Liver (tissue), 9 donors: ENCODE results near the gene KIAA0930. TPM values are rescaled to one million over a fixed set of nuclear protein-coding genes. Genes with fewer than 3 reads are reported as not detected.
A peak's percentile ranks its signal among the peaks of the same experiment; 100 is the strongest.

Source experiments
- DNase-seq: peaks from one replicate; pipeline ENCODE4 v3.0.0-alpha.2; 2017; ENCODE audit warnings: low spot score
- H3K27ac ChIP-seq, 2 donors: one replicate each; pipeline ENCODE4 v1.7.0; 2013; ENCODE audit warnings: inconsistent platforms in 2 of 2, low read length in 2 of 2, control low read depth in 1 of 2, low read depth in 1 of 2, mild to moderate bottlenecking in 1 of 2
- H3K27me3 ChIP-seq, 4 donors: one replicate each; pipeline versions ENCODE4 v1.6.1 to v1.7.0; 2013; ENCODE audit warnings: low read length in 3 of 4, inconsistent platforms in 1 of 4, mild to moderate bottlenecking in 1 of 4, moderate library complexity in 1 of 4; ENCODE audit not compliant: control insufficient read depth in 4 of 4, insufficient read depth in 4 of 4
- H3K36me3 ChIP-seq, 4 donors: one replicate each; pipeline versions ENCODE4 v1.6.1 to v1.7.0; 2013; ENCODE audit warnings: low read length in 3 of 4, mild to moderate bottlenecking in 3 of 4, low read depth in 1 of 4, moderate library complexity in 1 of 4; ENCODE audit not compliant: control insufficient read depth in 4 of 4, insufficient read depth in 3 of 4
- H3K4me1 ChIP-seq, 4 donors: one replicate each; pipeline versions ENCODE4 v1.6.1 to v1.7.0; 2013; ENCODE audit warnings: low read length in 3 of 4, mild to moderate bottlenecking in 3 of 4, moderate library complexity in 1 of 4; ENCODE audit not compliant: control insufficient read depth in 4 of 4, insufficient read depth in 4 of 4
- H3K4me3 ChIP-seq, 3 donors: one replicate each; pipeline versions ENCODE4 v1.6.1 to v1.7.0; 2013; ENCODE audit warnings: low read length in 3 of 3, control low read depth in 1 of 3, low read depth in 1 of 3, mild to moderate bottlenecking in 1 of 3
- H3K9ac ChIP-seq, 2 donors: one replicate each; pipeline ENCODE4 v1.7.0; 2013; ENCODE audit warnings: low read length in 2 of 2, mild to moderate bottlenecking in 2 of 2, moderate library complexity in 2 of 2, control low read depth in 1 of 2, low read depth in 1 of 2
- H3K9me3 ChIP-seq, 4 donors: one replicate each; pipeline versions ENCODE4 v1.6.1 to v1.7.0; 2013; ENCODE audit warnings: low read length in 3 of 4; ENCODE audit not compliant: control insufficient read depth in 4 of 4
- EGR1 ChIP-seq, 2 donors: IDR thresholded peaks; 2 replicates each; pipeline ENCODE4 v1.6.1; 2016 to 2018; ENCODE audit warnings: antibody characterized with exemption in 2 of 2, low read depth in 2 of 2
- FOXA1 ChIP-seq: IDR thresholded peaks from 2 replicates; pipeline ENCODE4 v1.6.1; 2016; ENCODE audit warnings: antibody characterized with exemption
- FOXA2 ChIP-seq: IDR thresholded peaks from 2 replicates; pipeline ENCODE4 v1.6.1; 2016; ENCODE audit warnings: antibody characterized with exemption
- GABPA ChIP-seq, 2 donors: IDR thresholded peaks in 1 of 2; conservative IDR thresholded peaks in 1 of 2; 2 replicates each; pipeline ENCODE4 v1.6.1; 2016; ENCODE audit warnings: antibody characterized with exemption in 2 of 2, mild to moderate bottlenecking in 1 of 2, moderate library complexity in 1 of 2
- HNF4A ChIP-seq, 2 donors: conservative IDR thresholded peaks; 2 replicates each; pipeline ENCODE4 v1.6.1; 2016; ENCODE audit warnings: antibody characterized with exemption in 2 of 2, mild to moderate bottlenecking in 2 of 2
- HNF4G ChIP-seq: IDR thresholded peaks from 2 replicates; pipeline ENCODE4 v1.6.1; 2016; ENCODE audit warnings: antibody characterized with exemption
- JUND ChIP-seq, 2 donors: IDR thresholded peaks; 2 replicates each; pipeline ENCODE4 v1.6.1; 2016; ENCODE audit warnings: antibody characterized with exemption in 2 of 2
- NR2F2 ChIP-seq: IDR thresholded peaks from 2 replicates; pipeline ENCODE4 v1.6.1; 2016; ENCODE audit warnings: antibody characterized with exemption
- RAD21 ChIP-seq, 2 donors: IDR thresholded peaks; 2 replicates each; pipeline ENCODE4 v1.6.1; 2016; ENCODE audit warnings: antibody characterized with exemption in 2 of 2, mild to moderate bottlenecking in 2 of 2
- RXRA ChIP-seq, 2 donors: IDR thresholded peaks; 2 replicates each; pipeline ENCODE4 v1.6.1; 2017 to 2018; ENCODE audit warnings: antibody characterized with exemption in 2 of 2, mild to moderate bottlenecking in 1 of 2
- SP1 ChIP-seq: IDR thresholded peaks from 2 replicates; pipeline ENCODE4 v1.6.1; 2018; ENCODE audit warnings: antibody characterized with exemption, mild to moderate bottlenecking
- TAF1 ChIP-seq: conservative IDR thresholded peaks from 2 replicates; pipeline ENCODE4 v1.6.1; 2016; ENCODE audit warnings: antibody characterized with exemption, mild to moderate bottlenecking
- YY1 ChIP-seq: IDR thresholded peaks from 2 replicates; pipeline ENCODE4 v1.6.1; 2016; ENCODE audit warnings: antibody characterized with exemption, mild to moderate bottlenecking
- WGBS: extraction: QIAGEN DNeasy Blood & Tissue Kit; methylation state at CpG from one replicate; pipeline ENCODE4 v1.1.7; 2013; 5-methylcytosine and 5-hydroxymethylcytosine counted together
- polyA plus RNA-seq, 2 donors: library from polyadenylated mRNA; stranded (reverse) in 1 of 2; unstranded in 1 of 2; fragments of 200-250 nt in 1 of 2; fragments of >200 nt in 1 of 2; fragmentation: Nextera tagmentation in 1 of 2; extraction: Ambion mirVana in 1 of 2; gene quantifications; one replicate each; pipeline versions ENCODE4 v1.2.1 to v1.2.3, GENCODE V29; 2013 to 2015
- total RNA-seq, 2 donors: library from RNA; depleted of rRNA; stranded (reverse); fragments of >200 nt; gene quantifications; one replicate each; pipeline ENCODE4 v1.2.3, GENCODE V29; 2014
- TF ChIP-seq, protein P1 (sequence below): fragments of 150-350 bp; IDR thresholded peaks from 2 replicates; pipeline ENCODE4 v1.5.1; 2017; ENCODE audit warnings: improper control_type of control experiment, low read depth, low read length; ENCODE audit not compliant: missing input control
- TF ChIP-seq, protein P2 (sequence below): IDR thresholded peaks from 2 replicates; pipeline ENCODE4 v1.6.1; 2016; ENCODE audit warnings: antibody characterized with exemption, mild to moderate bottlenecking
- TF ChIP-seq, protein P3 (sequence below): IDR thresholded peaks from 2 replicates; pipeline ENCODE4 v1.6.1; 2016; ENCODE audit warnings: antibody characterized with exemption
- TF ChIP-seq, protein P4 (sequence below): IDR thresholded peaks from 2 replicates; pipeline ENCODE4 v1.6.1; 2016; ENCODE audit warnings: antibody characterized with exemption
- TF ChIP-seq, protein P5 (sequence below): IDR thresholded peaks from 2 replicates; pipeline ENCODE4 v1.6.1; 2016; ENCODE audit warnings: antibody characterized with exemption
- donor health status: healthy.
- donor health status: healthy.
- donor health status: healthy.
- donor health status: healthy.
- donor health status: healthy.

The KIAA0930 gene
- total and polyA plus RNA-seq, 4 donors: 6.1 to 30.0 (median 17.6) TPM

DNA sequence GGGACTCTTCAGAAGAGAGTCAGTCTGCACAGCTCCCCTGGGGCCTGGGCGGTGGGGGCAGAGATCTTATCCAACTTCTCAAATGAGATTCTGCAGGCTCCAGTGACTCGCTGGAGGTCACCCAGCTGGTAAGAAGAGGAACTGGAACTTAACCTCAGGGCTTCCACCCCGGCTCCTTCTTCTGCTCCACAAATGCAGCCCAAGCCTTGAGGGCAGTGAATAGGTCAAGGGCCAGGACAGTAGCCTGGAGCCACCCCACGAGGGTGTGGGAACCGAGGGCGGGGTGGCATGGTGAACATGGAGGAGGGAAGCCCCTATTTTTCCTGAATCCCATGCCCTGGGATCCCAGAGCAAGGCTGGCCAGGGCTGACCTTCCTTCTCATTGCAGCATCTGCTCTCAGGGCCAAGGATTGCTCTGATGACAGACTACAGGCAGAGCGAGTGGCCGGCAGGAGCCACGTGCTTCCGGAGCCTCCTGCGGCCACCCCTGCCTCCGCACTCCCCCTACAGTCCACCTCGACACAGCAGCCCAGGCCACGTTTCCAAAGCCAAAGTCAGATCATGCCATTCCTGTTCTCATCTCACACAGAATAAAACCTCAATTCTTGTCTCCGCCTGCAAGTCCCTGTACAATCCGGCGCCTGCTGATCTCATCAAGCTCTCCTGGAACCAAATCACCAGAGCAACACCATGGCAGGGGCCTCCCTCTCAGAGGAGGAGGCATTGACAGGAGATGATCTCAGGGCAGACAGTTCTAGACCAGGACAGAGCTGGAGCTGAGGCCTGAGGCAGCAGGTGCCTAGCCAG, 23.0 kb upstream of the KIAA0930 start:
- H3K4me3 ChIP-seq: no peak overlapping the region
- H3K27ac ChIP-seq: peak overlapping the region; percentile 63 to 72
- no peak for DNase-seq
- no peaks in the 10 kb centered on the region for H3K36me3 ChIP-seq
- 26% methylated on average over 17 of the region's 17 CpGs for WGBS
- TF ChIP-seq, protein P1, sequence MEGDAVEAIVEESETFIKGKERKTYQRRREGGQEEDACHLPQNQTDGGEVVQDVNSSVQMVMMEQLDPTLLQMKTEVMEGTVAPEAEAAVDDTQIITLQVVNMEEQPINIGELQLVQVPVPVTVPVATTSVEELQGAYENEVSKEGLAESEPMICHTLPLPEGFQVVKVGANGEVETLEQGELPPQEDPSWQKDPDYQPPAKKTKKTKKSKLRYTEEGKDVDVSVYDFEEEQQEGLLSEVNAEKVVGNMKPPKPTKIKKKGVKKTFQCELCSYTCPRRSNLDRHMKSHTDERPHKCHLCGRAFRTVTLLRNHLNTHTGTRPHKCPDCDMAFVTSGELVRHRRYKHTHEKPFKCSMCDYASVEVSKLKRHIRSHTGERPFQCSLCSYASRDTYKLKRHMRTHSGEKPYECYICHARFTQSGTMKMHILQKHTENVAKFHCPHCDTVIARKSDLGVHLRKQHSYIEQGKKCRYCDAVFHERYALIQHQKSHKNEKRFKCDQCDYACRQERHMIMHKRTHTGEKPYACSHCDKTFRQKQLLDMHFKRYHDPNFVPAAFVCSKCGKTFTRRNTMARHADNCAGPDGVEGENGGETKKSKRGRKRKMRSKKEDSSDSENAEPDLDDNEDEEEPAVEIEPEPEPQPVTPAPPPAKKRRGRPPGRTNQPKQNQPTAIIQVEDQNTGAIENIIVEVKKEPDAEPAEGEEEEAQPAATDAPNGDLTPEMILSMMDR: peak; percentile 90
- TF ChIP-seq HNF4G (no peak), RAD21 (IDR thresholded peaks at IDR 0.05) (peak; percentile 94 to 95), HNF4A (conservative IDR thresholded peaks at IDR 0.05) (peak; percentile 73 to 74), FOXA1 (no peak), RXRA (IDR thresholded peaks at IDR 0.05) (peak; percentile 69 to 74), GABPA (IDR thresholded peaks at IDR 0.05 in 1 of 2, conservative IDR thresholded peaks at IDR 0.05 in 1 of 2) (peak in 1 of 2 donors; percentile 58), EGR1 (IDR thresholded peaks at IDR 0.05; ENCODE audit: low read depth in 2 of 2) (no peak), NR2F2 (peak; percentile 76), FOXA2 (no peak), TAF1 (no peak), YY1 (no peak), JUND (IDR thresholded peaks at IDR 0.05) (no peak), SP1 (peak; percentile 51)
- TF ChIP-seq, protein P2, sequence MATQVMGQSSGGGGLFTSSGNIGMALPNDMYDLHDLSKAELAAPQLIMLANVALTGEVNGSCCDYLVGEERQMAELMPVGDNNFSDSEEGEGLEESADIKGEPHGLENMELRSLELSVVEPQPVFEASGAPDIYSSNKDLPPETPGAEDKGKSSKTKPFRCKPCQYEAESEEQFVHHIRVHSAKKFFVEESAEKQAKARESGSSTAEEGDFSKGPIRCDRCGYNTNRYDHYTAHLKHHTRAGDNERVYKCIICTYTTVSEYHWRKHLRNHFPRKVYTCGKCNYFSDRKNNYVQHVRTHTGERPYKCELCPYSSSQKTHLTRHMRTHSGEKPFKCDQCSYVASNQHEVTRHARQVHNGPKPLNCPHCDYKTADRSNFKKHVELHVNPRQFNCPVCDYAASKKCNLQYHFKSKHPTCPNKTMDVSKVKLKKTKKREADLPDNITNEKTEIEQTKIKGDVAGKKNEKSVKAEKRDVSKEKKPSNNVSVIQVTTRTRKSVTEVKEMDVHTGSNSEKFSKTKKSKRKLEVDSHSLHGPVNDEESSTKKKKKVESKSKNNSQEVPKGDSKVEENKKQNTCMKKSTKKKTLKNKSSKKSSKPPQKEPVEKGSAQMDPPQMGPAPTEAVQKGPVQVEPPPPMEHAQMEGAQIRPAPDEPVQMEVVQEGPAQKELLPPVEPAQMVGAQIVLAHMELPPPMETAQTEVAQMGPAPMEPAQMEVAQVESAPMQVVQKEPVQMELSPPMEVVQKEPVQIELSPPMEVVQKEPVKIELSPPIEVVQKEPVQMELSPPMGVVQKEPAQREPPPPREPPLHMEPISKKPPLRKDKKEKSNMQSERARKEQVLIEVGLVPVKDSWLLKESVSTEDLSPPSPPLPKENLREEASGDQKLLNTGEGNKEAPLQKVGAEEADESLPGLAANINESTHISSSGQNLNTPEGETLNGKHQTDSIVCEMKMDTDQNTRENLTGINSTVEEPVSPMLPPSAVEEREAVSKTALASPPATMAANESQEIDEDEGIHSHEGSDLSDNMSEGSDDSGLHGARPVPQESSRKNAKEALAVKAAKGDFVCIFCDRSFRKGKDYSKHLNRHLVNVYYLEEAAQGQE: no peak
- TF ChIP-seq, protein P3, sequence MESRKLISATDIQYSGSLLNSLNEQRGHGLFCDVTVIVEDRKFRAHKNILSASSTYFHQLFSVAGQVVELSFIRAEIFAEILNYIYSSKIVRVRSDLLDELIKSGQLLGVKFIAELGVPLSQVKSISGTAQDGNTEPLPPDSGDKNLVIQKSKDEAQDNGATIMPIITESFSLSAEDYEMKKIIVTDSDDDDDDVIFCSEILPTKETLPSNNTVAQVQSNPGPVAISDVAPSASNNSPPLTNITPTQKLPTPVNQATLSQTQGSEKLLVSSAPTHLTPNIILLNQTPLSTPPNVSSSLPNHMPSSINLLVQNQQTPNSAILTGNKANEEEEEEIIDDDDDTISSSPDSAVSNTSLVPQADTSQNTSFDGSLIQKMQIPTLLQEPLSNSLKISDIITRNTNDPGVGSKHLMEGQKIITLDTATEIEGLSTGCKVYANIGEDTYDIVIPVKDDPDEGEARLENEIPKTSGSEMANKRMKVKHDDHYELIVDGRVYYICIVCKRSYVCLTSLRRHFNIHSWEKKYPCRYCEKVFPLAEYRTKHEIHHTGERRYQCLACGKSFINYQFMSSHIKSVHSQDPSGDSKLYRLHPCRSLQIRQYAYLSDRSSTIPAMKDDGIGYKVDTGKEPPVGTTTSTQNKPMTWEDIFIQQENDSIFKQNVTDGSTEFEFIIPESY: no peak
- TF ChIP-seq, protein P4, sequence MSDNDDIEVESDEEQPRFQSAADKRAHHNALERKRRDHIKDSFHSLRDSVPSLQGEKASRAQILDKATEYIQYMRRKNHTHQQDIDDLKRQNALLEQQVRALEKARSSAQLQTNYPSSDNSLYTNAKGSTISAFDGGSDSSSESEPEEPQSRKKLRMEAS: peak; percentile 93
- TF ChIP-seq, protein P5, sequence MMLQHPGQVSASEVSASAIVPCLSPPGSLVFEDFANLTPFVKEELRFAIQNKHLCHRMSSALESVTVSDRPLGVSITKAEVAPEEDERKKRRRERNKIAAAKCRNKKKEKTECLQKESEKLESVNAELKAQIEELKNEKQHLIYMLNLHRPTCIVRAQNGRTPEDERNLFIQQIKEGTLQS: peak; percentile 55
- H3K9me3 ChIP-seq: no peaks in the 10 kb centered on the region
- H3K9ac ChIP-seq: peak overlapping the region in 1 of 2 donors; percentile 35
- no peaks in the 10 kb centered on the region for H3K27me3 ChIP-seq
- peaks cover 0 to 23% (median 6%) of the 10 kb centered on the region in 4 donors for H3K4me1 ChIP-seq
